Cardiac muscle cell (in vitro differentiated cells and primary cell): ENCODE measurements around the gene PGA4. TPM values are rescaled to one million over a fixed set of nuclear protein-coding genes. Genes with fewer than 3 reads are reported as not detected.
"Not testable (repeated sequence)": the region's sequence is repeated elsewhere in the genome, so short reads cannot be mapped to it uniquely, and the experiment has no call there.

Source experiments
- DNase-seq, 2 donors: peaks; one replicate each; pipeline versions ENCODE4 v3.0.0 to v3.0.0-alpha.2; 2010 to 2017; ENCODE audit warnings: low read depth in 1 of 2, low spot score in 1 of 2
- H3K27ac ChIP-seq: fragments of 200-600 bp; sonication (generic); 2 replicates; pipeline ENCODE4 v1.5.1; 2016
- H3K27me3 ChIP-seq: fragments of 200-600 bp; sonication (generic); 2 replicates; pipeline ENCODE4 v1.6.0; 2016; ENCODE audit warnings: control low read depth
- H3K36me3 ChIP-seq: fragments of 200-600 bp; sonication (generic); 2 replicates; pipeline ENCODE4 v1.5.1; 2016; ENCODE audit warnings: control low read depth
- H3K4me1 ChIP-seq: fragments of 200-600 bp; sonication (generic); 2 replicates; pipeline ENCODE4 v1.8.1; 2017; ENCODE audit warnings: low read depth, mild to moderate bottlenecking, mixed run types
- H3K4me3 ChIP-seq: fragments of 200-600 bp; sonication (generic); 2 replicates; pipeline ENCODE4 v1.5.1; 2016; ENCODE audit warnings: mild to moderate bottlenecking
- H3K9me3 ChIP-seq: fragments of 200-600 bp; sonication (generic); 2 replicates; pipeline ENCODE4 v1.5.1; 2017; ENCODE audit warnings: low read depth, mild to moderate bottlenecking, control low read depth
- CTCF ChIP-seq: IDR thresholded peaks from 2 replicates; pipeline ENCODE4 v1.5.1; 2012; ENCODE audit warnings: low read depth, mild to moderate bottlenecking, low read length
- polyA plus RNA-seq: library from polyadenylated mRNA; unstranded; fragments of >200 nt; fragmentation: Nextera tagmentation; extraction: Ambion mirVana; gene quantifications from 2 replicates; pipeline ENCODE4 v1.2.1, GENCODE V29; 2016
- total RNA-seq: library from RNA; depleted of rRNA; stranded (reverse); fragments of >200 nt; gene quantifications from 2 replicates; pipeline ENCODE4 v1.2.3, GENCODE V29; 2016

The PGA4 gene
- total and polyA plus RNA-seq, 2 experiments from 2014 or later: 0.48 to 1.2 TPM

GRCh38 chr11:61198361-61198760 is 23.8 kb upstream of the PGA4 start:
- no peaks in the 10 kb centered on the region for H3K9me3 ChIP-seq
- H3K4me1 ChIP-seq: no peaks in the 10 kb centered on the region
- DNase-seq: no peak
- TF ChIP-seq CTCF: no peak
- no peak overlapping the region for H3K4me3 ChIP-seq
- no peak overlapping the region for H3K27ac ChIP-seq
- H3K27me3 ChIP-seq: no peaks in the 10 kb centered on the region
- no peaks in the 10 kb centered on the region for H3K36me3 ChIP-seq

- Histone ChIP-seq H3K27me3 (no peaks in the 10 kb centered on the region), H3K36me3 (no peaks in the 10 kb centered on the region), H3K4me3 (no peak overlapping the region), H3K4me1 (no peaks in the 10 kb centered on the region), H3K27ac (no peak overlapping the region), H3K9me3 (no peaks in the 10 kb centered on the region)
- TF ChIP-seq CTCF: no peak
- no peak for DNase-seq
Measured at GRCh38 chr11:61198948-61199523, 23.1 kb upstream of the PGA4 start.

GRCh38 chr11:61201476-61201875 is 20.7 kb upstream of the PGA4 start:
- TF ChIP-seq CTCF: no peak
- H3K27me3 ChIP-seq: no peaks in the 10 kb centered on the region
- no peak overlapping the region for H3K27ac ChIP-seq
- H3K36me3 ChIP-seq: no peaks in the 10 kb centered on the region
- H3K4me1 ChIP-seq: no peaks in the 10 kb centered on the region
- H3K9me3 ChIP-seq: no peaks in the 10 kb centered on the region
- DNase-seq: no peak
- no peak overlapping the region for H3K4me3 ChIP-seq

GRCh38 chr11:61202950-61203746 is 19.0 kb upstream of the PGA4 start, which contains the start of gene PGA3:
PGA3 (plus strand) TSS chr11:61203515; CDS start chr11:61203565, 50 bp downstream.
- H3K4me3 ChIP-seq, H3K27me3 ChIP-seq, DNase-seq, H3K27ac ChIP-seq, H3K9me3 ChIP-seq, H3K4me1 ChIP-seq, H3K36me3 ChIP-seq: not testable (repeated sequence)

GRCh38 chr11:61203873-61204272 is 18.3 kb upstream of the PGA4 start:
- H3K9me3 ChIP-seq, H3K4me3 ChIP-seq, DNase-seq, H3K4me1 ChIP-seq, H3K36me3 ChIP-seq, H3K27ac ChIP-seq, H3K27me3 ChIP-seq: not testable (repeated sequence)

- H3K4me1 ChIP-seq, H3K27me3 ChIP-seq, H3K27ac ChIP-seq, DNase-seq, H3K4me3 ChIP-seq, H3K9me3 ChIP-seq, H3K36me3 ChIP-seq: not testable (repeated sequence)
Measured at GRCh38 chr11:61204502-61205059, 17.6 kb upstream of the PGA4 start.

- not testable (repeated sequence) for DNase-seq, H3K27me3 ChIP-seq, H3K9me3 ChIP-seq, H3K27ac ChIP-seq, H3K36me3 ChIP-seq, H3K4me1 ChIP-seq, H3K4me3 ChIP-seq
Measured at GRCh38 chr11:61207636-61208310, 14.4 kb upstream of the PGA4 start.

- not testable (repeated sequence) for H3K4me3 ChIP-seq, H3K27ac ChIP-seq, DNase-seq, H3K36me3 ChIP-seq, H3K4me1 ChIP-seq, H3K9me3 ChIP-seq, H3K27me3 ChIP-seq
Measured at GRCh38 chr11:61210629-61211028, 11.5 kb upstream of the PGA4 start.

GRCh38 chr11:61211327-61211952 is 10.7 kb upstream of the PGA4 start:
- DNase-seq, H3K4me1 ChIP-seq, H3K4me3 ChIP-seq, H3K9me3 ChIP-seq, H3K27ac ChIP-seq, H3K27me3 ChIP-seq, H3K36me3 ChIP-seq: not testable (repeated sequence)

GRCh38 chr11:61212202-61212601 is 9.9 kb upstream of the PGA4 start:
- not testable (repeated sequence) for DNase-seq, H3K4me3 ChIP-seq, H3K27me3 ChIP-seq, H3K9me3 ChIP-seq, H3K27ac ChIP-seq, H3K4me1 ChIP-seq, H3K36me3 ChIP-seq
